HEK293 (cell line): Measurements from ENCODE around the gene MAGI1.
A peak's percentile ranks its signal among the peaks of the same experiment; 100 is the strongest.

Source experiments
- CTCF ChIA-PET: fragments of 350-600 bp; formaldehyde crosslinking; extraction: SDS; loops from one replicate; lab custom pipeline; 2021; ENCODE audit warnings: antibody characterized with exemption; lab: Yijun Ruan, JAX
- POLR2A ChIA-PET: fragments of 300-600 bp; formaldehyde crosslinking; extraction: SDS; loops from one replicate; lab custom pipeline; 2020; ENCODE audit warnings: antibody characterized with exemption, inconsistent platforms; lab: Yijun Ruan, JAX
- H3K27ac ChIP-seq: fragments of 200-500 bp; sonication (Bioruptor generic); 2 replicates; pipeline ENCODE4 v1.5.1; 2014; ENCODE audit warnings: low read depth, low read length, control low read depth, inconsistent platforms; ENCODE audit errors: extremely low read depth
- H3K36me3 ChIP-seq, 2 experiments: fragments of 200-500 bp in 1 of 2; sonication (Bioruptor generic) in 1 of 2; 1 replicate in 1 of 2; 2 replicates in 1 of 2; pipeline ENCODE4 v1.5.1; 2014 to 2017; ENCODE audit warnings: inconsistent platforms in 2 of 2, low read length in 2 of 2; ENCODE audit not compliant: control insufficient read depth in 2 of 2, insufficient read depth in 1 of 2
- H3K4me1 ChIP-seq: fragments of 200-500 bp; sonication (Bioruptor generic); 2 replicates; pipeline ENCODE4 v1.5.1; 2014; ENCODE audit warnings: mild to moderate bottlenecking, low read length, inconsistent platforms; ENCODE audit not compliant: control insufficient read depth, insufficient read depth
- H3K4me3 ChIP-seq: 2 replicates; pipeline ENCODE4 v1.5.1; 2011; ENCODE audit warnings: low read depth, mild to moderate bottlenecking, control low read depth, low read length, moderate library complexity
- H3K9me3 ChIP-seq: fragments of 200-500 bp; sonication (Bioruptor generic); 2 replicates; pipeline ENCODE4 v1.5.1; 2014; ENCODE audit warnings: low read depth, low read length, inconsistent platforms; ENCODE audit not compliant: control insufficient read depth, insufficient read depth
- FEZF1 ChIP-seq: fragments of 450-650 bp; formaldehyde crosslinking; IDR thresholded peaks from 2 replicates; pipeline ENCODE4 v1.5.1; 2016; ENCODE audit warnings: missing biosample characterization, missing genetic modification characterization
- GFI1B ChIP-seq: fragments of 450-650 bp; formaldehyde crosslinking; IDR thresholded peaks from 2 replicates; pipeline ENCODE4 v1.5.1; 2016; ENCODE audit warnings: missing biosample characterization, missing genetic modification characterization
- GLI2 ChIP-seq: fragments of 450-650 bp; formaldehyde crosslinking; IDR thresholded peaks from 2 replicates; pipeline ENCODE4; 2017; ENCODE audit warnings: missing biosample characterization, missing genetic modification characterization, low read depth, borderline replicate concordance
- KLF10 ChIP-seq: fragments of 450-650 bp; IDR thresholded peaks from 2 replicates; pipeline ENCODE4 v1.5.1; 2018; ENCODE audit warnings: missing biosample characterization, mild to moderate bottlenecking, missing genetic modification characterization
- KLF17 ChIP-seq: fragments of 450-650 bp; formaldehyde crosslinking; IDR thresholded peaks from 2 replicates; pipeline ENCODE4 v1.5.1; 2016; ENCODE audit warnings: missing biosample characterization, missing genetic modification characterization
- PATZ1 ChIP-seq: fragments of 450-650 bp; formaldehyde crosslinking; IDR thresholded peaks from 2 replicates; pipeline ENCODE4 v1.5.1; 2016; ENCODE audit warnings: missing biosample characterization, missing genetic modification characterization
- PRDM6 ChIP-seq: fragments of 450-650 bp; formaldehyde crosslinking; IDR thresholded peaks from 2 replicates; pipeline ENCODE4 v1.5.1; 2017; ENCODE audit warnings: missing biosample characterization, missing genetic modification characterization
- SP7 ChIP-seq: fragments of 450-650 bp; formaldehyde crosslinking; IDR thresholded peaks from 2 replicates; pipeline ENCODE4 v1.5.1; 2016; ENCODE audit warnings: missing biosample characterization, missing genetic modification characterization
- ZBTB21 ChIP-seq: fragments of 450-650 bp; formaldehyde crosslinking; IDR thresholded peaks from 2 replicates; pipeline ENCODE4 v1.5.1; 2017; ENCODE audit warnings: missing biosample characterization, missing genetic modification characterization
- ZNF132 ChIP-seq: fragments of 450-650 bp; formaldehyde crosslinking; IDR thresholded peaks from 2 replicates; pipeline ENCODE4 v1.5.1; 2017; ENCODE audit warnings: missing biosample characterization, missing genetic modification characterization, borderline replicate concordance
- ZNF18 ChIP-seq: fragments of 450-650 bp; formaldehyde crosslinking; IDR thresholded peaks from 2 replicates; pipeline ENCODE4 v1.5.1; 2016; ENCODE audit warnings: missing biosample characterization, missing genetic modification characterization
- ZNF184 ChIP-seq: fragments of 450-650 bp; IDR thresholded peaks from 2 replicates; pipeline ENCODE4 v1.5.1; 2018; ENCODE audit warnings: missing biosample characterization, mild to moderate bottlenecking, missing genetic modification characterization
- ZNF239 ChIP-seq: fragments of 450-650 bp; formaldehyde crosslinking; IDR thresholded peaks from 2 replicates; pipeline ENCODE4 v1.5.1; 2016; ENCODE audit warnings: missing biosample characterization, missing genetic modification characterization
- ZNF324 ChIP-seq: fragments of 450-650 bp; formaldehyde crosslinking; IDR thresholded peaks from 2 replicates; pipeline ENCODE4 v1.5.1; 2016; ENCODE audit warnings: missing biosample characterization, missing genetic modification characterization
- ZNF426 ChIP-seq: fragments of 450-650 bp; formaldehyde crosslinking; IDR thresholded peaks from 2 replicates; pipeline ENCODE4 v1.5.1; 2017; ENCODE audit warnings: missing biosample characterization, missing genetic modification characterization, mild to moderate bottlenecking, inconsistent platforms, moderate library complexity
- ZNF473 ChIP-seq: fragments of 450-650 bp; formaldehyde crosslinking; IDR thresholded peaks from 2 replicates; pipeline ENCODE4 v1.5.1; 2017; ENCODE audit warnings: missing biosample characterization, missing genetic modification characterization
- ZNF518A ChIP-seq: fragments of 450-650 bp; formaldehyde crosslinking; conservative IDR thresholded peaks from 2 replicates; pipeline ENCODE4 v1.5.1; 2016; ENCODE audit warnings: low read depth, missing biosample characterization, missing genetic modification characterization
- ZSCAN30 ChIP-seq: fragments of 450-650 bp; IDR thresholded peaks from 2 replicates; pipeline ENCODE4 v1.5.1; 2018; ENCODE audit warnings: missing biosample characterization, mild to moderate bottlenecking, missing genetic modification characterization, moderate library complexity

MAGI1 gene

GRCh38 chr3:65996589-65996988 is 42.1 kb downstream of the MAGI1 start (continued):
- TF ChIP-seq PATZ1 (tag by site-specific recombination) (0 out of 2 replicates have a peak, but pooled peaks have one; percentile 36), ZNF184 (tag by site-specific recombination) (peak; percentile 48; the same call in 1 of the 2 replicates), ZNF426 (tag by site-specific recombination) (no peak), ZNF518A (tag by site-specific recombination) (peak; percentile 33; the same call in 1 of the 2 replicates), PRDM6 (tag by site-specific recombination) (peak; percentile 26; the same call in 1 of the 2 replicates), KLF10 (tag by site-specific recombination) (peak; percentile 55), ZNF132 (tag by site-specific recombination) (no peak), SP7 (tag by site-specific recombination) (peak; percentile 50), ZBTB21 (tag by site-specific recombination) (peak; percentile 81), FEZF1 (tag by site-specific recombination) (peak; percentile 31; the same call in 1 of the 2 replicates), GLI2 (tag by site-specific recombination) (no peak), KLF17 (tag by site-specific recombination) (peak; percentile 53; the same call in 1 of the 2 replicates), ZNF473 (no peak), GFI1B (tag by site-specific recombination) (no peak), ZNF239 (tag by site-specific recombination) (peak; percentile 97), ZSCAN30 (tag by site-specific recombination) (0 out of 2 replicates have a peak, but pooled peaks have one; percentile 16), ZNF324 (tag by site-specific recombination) (0 out of 2 replicates have a peak, but pooled peaks have one; percentile 39)

- peaks cover 3% of the 10 kb centered on the region for H3K4me1 ChIP-seq
- ChIA-PET CTCF (interaction anchor here (0.7 kb wide), 1 partner anchor 88 kb away, joined by 3 read pairs; no protein-coding TSS in a partner anchor), POLR2A (interaction anchor here (0.8 kb wide), 1 partner anchor 37 kb away, joined by 5 read pairs; no protein-coding TSS in a partner anchor)
- no peak overlapping the region for H3K27ac ChIP-seq
- no peak for TF ChIP-seq ZNF18 (tag by site-specific recombination)
- no peaks in the 10 kb centered on the region for H3K9me3 ChIP-seq
- H3K36me3 ChIP-seq = no peaks in the 10 kb centered on the region
- no peak overlapping the region for H3K4me3 ChIP-seq
Measured at GRCh38 chr3:65995515-65995914, 43.2 kb downstream of the MAGI1 start.
